GM12874 (cell line): ENCODE measurements around the gene SLIT3.

ENCODE experiments used
- CTCF ChIP-seq: IDR thresholded peaks from 2 replicates; pipeline ENCODE4 v1.5.1; 2011; ENCODE audit warnings: low read depth, mild to moderate bottlenecking, control low read depth, low read length, moderate library complexity; ENCODE audit not compliant: insufficient read depth

SLIT3 gene

GRCh38 chr5:169221519-169221918 lies 79.4 kb downstream of the SLIT3 start:
- no peak for TF ChIP-seq CTCF

- TF ChIP-seq CTCF, result no peak
These were observed 81.0 kb downstream of the SLIT3 start for GRCh38 chr5:169219961-169220360.

- TF ChIP-seq CTCF, result no peak
These were observed 81.6 kb downstream of the SLIT3 start for GRCh38 chr5:169219351-169219750.

- TF ChIP-seq CTCF, result no peak
These were observed 82.1 kb downstream of the SLIT3 start for GRCh38 chr5:169218861-169219260.

- no peak for TF ChIP-seq CTCF
These were observed 82.8 kb downstream of the SLIT3 start for GRCh38 chr5:169218176-169218575.

GRCh38 chr5:169216866-169217265 lies 84.1 kb downstream of the SLIT3 start:
- no peak for TF ChIP-seq CTCF

- no peak for TF ChIP-seq CTCF
These were observed 87.5 kb downstream of the SLIT3 start for GRCh38 chr5:169213479-169213878.
